ENCODE results near the gene DNASE1L3.

The DNASE1L3 gene

DNA sequence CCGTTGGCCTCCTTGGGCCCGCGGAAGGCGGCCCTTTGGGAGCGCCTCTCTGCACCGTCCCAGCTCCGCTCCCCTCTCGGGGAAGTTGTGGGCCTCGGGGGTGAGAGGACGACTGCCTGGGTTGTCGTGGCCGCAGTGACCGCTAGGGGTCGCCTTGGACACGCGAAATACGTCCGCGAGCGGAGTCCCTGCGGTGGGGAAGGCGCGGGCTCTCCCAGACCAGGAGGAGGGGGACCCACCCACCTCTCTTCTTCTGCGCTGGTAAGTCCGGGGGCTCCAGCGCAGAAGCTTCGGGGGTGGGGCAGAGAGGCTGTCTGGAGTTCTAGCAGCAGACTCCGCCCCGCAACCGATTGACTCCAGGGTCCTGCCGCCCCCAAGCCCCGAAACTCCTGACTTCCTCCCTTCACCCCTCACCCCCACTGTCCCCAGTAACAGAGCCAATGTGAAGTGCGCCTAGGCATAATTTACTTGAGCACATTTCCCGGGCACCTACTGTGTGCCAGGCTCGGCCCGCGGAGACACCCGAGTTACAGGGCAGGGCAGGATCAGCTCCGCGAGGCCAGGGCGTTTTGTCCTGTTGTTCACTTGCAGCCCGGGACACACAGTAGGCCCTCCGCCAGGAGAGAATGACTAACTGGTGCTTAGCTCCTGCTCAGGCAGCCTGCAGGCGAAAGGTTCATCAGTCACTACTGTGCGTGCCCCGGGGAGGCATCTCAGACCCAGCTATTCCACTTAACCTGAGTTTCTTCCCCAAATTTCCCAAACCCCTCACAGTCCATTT lies 32.8 kb downstream of the DNASE1L3 start:
- DNase-seq, result peak; percentile 1

DNA sequence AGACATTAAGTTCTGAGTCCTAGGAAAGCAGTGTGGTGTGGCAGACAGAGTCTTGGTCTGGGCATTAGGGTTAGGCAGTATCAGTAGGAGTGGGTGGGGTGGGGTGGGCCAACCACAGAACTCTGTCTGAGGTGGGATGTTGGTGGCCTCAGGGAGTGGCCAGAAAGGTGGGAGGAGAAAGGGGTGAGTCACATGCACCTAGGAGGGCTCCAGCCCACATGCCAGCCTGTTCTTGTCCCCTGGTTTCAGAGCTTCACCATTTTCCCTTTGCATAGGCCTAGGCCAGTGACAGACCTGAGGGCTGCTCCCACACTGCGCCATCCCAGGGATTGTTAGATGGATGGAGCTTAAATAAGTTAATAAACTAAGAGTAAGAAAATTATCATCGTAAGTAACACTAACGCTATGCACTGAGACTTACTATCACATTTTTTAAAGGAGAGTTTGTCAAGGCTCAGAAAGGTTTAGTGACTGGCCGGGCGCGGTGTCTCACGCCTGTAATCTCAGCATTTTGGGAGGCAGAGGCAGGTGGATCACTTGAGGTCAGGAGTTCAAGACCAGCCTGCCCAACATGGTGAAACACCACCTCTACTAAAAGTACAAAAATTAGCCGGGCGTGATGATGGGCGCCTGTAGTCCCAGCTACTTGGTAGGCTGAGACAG lies 33.8 kb downstream of the DNASE1L3 start:
- no peak for DNase-seq

DNA sequence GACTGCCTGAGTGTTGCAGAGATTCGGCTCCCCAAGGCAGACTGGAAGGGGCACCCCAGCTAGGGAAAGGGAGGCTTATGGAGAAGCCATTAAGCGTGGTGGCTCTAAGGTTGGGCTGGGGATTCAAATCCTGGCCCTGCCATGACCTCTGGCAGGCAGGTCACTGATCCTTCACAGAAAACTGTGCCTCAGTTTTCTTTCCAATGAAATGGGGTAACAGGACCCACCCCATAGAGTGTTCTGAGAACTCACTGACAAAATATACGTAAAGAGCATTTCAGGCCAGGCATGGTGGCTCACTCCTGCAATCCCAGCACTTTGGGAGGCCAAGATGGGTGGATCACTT lies 34.6 kb downstream of the DNASE1L3 start:
- no peak for DNase-seq

DNA sequence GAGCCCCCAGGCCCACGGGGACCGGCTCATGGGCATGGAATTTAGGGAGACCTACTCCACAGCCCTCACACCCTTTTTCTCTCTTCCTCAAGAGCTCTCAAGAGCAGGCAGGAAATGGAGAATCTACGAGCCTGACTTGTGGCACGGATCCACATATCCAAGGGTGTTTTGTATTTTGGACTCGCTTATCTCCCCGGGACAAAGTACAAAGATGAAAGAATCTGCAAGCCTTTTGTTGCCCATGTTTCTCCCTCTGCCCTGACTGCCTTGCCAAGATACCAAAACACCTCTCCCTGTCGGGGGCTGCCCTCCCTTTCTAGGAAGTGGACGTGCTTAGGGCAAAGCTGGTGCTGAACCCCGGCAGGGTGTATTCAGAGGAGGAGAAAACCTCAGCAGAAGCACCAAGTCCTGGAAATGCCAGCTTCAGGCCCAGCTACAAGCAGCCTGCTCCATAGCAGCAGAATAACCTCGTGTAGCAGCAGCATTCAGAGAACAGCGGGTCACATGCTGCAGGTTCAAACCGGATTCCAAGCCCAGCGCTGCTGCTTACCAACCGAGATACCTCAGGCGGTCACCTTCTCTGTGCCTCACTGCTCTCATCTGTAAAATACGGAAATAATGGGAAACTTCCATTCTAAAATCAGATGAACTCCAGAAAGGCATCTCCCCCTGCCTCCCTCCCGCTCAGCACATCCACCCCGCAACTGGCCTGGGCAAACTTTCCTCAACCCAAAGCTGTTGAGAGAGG lies 35.2 kb downstream of the DNASE1L3 start:
- peak; percentile 42 for DNase-seq

DNA sequence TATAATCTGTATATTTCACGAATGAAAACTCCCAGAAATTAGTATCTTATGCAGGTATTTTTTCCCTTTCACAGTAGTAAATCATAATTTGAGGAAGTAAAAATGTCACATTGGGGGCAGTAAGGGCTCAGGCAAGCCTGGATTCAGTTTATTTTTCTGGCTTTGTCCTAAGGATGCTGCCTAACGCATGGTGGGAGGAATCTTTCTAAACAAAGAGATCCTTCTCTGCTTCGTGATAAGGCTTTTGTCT lies 35.7 kb downstream of the DNASE1L3 start:
- DNase-seq, result no peak

DNA sequence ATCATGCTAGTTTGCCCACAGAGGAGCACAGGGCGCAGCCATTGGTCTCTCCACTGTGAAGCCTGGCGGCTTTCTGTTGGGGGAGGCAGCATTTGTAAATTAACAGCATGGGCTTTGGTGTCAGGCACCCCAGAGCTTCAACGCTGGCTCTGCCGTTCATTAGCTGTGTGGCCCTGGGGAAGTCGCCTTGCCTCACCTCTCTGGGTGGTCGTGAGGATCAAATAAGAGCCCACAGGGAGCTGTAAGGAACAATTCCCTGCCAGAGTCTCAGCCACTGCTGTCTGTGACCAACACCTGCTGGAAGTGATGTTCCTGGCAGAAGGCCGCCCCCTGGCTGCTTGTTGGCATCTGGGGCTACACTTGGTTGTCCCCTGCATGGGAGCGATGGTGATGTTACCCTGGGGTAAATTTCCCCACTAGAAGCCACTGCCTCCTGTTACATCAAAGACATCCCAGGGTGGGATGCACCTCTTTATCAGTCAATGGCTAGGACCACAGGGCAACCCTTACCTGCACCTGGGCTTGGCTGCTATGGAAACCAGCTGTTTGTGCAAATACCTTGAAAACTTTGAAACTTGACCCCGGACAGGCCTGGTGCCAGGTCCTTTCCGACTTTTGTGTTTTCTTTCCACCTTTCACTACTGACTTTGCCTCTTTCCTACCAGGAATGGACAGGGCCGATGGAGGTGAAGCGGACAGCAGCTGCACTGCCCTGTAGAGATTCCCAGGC lies 36.9 kb downstream of the DNASE1L3 start:
- DNase-seq, result peak; percentile 74

DNA sequence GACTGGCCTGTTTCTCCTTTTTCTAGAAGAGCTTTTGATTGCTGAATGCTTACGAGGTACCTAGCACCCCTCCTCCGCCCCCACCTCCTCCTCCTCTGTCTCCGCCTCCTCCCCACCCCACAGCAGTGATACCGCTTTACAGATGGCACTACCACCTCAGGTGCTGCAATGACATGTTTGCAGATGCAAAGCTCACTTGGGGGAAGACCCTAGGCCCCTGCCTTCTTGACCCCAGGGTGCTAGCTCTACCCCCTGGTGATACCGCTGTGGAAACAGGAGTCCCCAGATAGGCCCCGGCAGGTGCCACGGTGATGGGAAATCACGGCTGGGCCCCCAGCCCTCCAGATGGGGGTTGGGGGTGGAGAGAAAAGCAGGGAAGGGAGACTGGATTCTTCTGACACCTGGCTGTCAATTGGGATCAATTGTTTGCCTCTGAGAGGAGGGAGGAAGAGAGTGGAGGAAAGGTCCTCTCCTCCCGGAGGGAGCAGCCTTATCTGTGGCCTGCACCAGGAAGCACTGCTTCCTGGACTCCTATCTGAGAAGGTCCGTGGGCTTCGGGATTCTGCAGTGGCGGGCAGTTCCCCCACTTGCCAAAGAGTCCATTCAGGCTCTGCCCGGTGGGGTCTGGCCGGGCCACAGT lies 37.6 kb downstream of the DNASE1L3 start:
- DNase-seq, result no peak

DNA sequence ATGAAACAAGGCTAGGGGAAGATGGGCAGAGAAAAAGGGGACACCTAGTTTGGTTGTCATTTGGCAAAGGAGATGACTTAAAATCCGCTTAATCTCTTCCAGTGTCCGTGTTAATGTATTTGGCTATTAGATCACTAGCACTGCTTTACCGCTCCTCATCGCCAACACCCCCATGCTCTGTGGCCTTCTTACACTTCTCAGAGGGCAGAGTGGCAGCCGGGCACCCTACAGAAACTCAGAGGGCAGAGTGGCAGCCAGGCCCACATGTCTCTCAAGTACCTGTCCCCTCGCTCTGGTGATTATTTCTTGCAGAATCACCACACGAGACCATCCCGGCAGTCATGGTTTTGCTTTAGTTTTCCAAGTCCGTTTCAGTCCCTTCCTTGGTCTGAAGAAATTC lies 39.6 kb downstream of the DNASE1L3 start:
- no peak for DNase-seq

DNA sequence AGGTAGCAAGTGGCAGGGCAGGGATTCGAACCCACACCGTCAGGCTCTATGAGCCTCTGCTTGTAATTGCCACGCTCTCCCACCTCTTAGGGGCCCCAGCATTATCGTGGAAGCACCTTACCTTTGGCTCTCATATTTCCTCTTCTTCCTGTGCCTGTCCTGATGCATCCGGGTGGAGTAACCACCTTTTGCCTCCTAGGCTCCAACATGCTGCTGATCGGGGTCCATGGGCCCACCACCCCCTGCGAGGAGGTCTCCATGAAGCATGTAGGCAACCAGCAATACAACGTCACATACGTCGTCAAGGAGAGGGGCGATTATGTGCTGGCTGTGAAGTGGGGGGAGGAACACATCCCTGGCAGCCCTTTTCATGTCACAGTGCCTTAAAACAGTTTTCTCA lies 40.4 kb downstream of the DNASE1L3 start:
- DNase-seq, result no peak

DNA sequence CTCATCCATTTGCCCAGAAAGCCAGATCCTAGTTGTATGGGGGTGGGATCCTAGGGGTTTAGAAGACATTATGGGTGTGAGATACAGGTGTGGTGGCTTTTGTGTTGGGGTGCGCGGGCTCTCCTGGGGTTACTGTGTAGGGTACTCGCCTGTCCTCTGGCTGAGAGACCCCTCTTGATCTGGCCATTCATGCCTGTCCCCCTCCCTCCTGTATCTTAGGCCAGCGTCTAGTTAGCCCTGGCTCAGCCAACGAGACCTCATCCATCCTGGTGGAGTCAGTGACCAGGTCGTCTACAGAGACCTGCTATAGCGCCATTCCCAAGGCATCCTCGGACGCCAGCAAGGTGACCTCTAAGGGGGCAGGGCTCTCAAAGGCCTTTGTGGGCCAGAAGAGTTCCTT lies 41.4 kb downstream of the DNASE1L3 start:
- DNase-seq, result no peak

DNA sequence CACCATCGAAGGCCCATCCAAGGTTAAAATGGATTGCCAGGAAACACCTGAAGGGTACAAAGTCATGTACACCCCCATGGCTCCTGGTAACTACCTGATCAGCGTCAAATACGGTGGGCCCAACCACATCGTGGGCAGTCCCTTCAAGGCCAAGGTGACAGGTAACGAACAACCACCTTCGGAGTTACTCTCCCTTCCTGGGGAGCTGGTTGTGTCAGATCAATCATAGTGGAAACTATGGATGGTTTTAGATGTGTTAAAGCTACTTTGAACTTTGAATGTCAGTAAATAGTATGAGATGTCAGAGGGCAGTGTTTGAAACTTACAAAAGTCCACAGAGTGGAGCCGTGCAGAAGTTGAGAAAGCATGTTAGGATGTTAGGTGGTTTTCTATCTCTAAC lies 42.3 kb downstream of the DNASE1L3 start:
- no peak for DNase-seq

DNA sequence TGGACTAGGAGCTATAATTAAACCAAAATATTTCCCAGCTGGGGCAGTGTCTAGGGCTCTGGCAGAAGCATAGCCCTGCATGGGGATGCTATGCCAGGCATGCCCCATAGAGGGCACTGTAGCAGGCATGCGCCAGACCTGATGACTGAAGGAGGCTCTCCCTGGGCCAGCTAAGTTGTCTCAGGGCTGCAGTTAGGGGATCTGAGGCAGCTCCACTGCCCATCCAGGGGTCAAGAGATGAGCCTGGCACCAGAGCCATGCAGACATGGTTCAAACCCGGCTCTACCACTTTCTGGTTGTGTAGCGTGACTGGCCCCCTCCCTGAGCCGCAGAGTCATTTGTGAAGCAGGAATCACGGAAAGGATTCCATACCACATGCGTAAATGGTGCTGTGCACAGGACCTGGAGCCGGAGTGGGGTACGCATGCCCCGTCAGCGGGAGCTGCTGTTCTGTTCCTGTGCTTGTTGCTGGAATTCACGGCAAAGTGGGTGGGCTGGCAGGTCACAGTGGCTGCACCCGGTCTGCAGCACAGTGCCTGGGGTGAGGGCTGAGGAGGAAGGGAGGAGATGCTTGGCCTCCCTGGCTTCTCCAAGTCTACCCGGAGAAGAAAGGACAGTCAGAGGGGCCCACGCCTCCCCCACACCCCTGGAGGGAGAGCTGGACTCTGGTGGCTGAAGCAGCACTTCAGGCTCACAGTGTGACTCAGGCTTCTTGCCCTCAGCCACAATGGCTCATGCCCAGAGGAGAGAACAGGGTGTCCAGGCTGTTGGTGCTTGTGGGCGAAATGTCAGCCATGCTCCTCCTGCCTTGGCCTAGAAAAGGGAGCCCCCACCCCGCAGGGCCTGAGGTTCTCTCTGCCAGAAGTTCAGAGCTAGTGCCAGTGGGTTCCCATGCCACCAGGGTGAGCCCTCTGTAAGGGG lies 43.1 kb downstream of the DNASE1L3 start:
- no peak for DNase-seq

DNA sequence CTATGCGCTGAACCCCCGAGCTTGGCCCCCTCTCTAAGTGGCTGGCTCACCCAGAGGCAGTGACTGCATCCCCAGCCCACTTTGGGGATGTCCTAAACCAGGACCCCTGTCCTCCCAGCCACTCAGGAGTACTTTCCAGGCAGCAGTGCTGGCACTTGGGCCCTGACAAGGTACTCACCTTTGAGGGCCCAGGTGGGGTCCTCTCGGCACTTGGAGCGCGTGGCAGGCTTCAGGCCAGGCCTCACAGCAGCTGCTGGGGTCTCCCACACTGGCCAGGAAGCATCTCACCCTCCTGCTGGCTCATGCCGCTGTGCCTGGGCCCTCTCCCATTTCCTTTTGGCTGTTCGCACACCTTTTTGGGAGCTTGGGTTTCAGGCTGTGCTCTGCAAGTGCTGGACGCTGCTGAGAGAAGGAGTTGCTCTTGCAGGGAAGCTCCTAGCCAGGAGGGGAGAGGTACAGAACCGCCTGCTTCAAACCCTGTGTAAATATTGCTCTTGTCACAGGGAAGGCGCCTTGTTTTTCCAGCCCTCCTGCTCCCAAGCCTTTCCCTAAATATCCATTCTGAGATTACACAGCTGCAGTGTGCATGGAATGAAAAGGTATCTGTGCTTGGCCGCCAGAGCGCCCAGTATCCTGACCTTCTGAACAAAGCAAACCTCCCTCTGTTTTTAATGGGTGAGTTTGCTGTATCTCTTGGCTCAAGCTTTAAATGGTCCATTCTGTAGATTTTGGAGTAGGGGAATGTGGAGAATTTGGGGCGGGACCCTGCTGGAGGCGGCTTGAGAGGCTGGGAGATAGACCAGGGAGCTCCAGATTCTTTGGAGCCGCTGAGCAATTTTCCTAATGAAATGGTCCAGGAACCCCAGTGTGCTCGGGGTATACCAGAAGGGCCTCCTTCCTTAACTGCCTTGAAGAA lies 45.6 kb downstream of the DNASE1L3 start:
- DNase-seq, result peak; percentile 16

DNA sequence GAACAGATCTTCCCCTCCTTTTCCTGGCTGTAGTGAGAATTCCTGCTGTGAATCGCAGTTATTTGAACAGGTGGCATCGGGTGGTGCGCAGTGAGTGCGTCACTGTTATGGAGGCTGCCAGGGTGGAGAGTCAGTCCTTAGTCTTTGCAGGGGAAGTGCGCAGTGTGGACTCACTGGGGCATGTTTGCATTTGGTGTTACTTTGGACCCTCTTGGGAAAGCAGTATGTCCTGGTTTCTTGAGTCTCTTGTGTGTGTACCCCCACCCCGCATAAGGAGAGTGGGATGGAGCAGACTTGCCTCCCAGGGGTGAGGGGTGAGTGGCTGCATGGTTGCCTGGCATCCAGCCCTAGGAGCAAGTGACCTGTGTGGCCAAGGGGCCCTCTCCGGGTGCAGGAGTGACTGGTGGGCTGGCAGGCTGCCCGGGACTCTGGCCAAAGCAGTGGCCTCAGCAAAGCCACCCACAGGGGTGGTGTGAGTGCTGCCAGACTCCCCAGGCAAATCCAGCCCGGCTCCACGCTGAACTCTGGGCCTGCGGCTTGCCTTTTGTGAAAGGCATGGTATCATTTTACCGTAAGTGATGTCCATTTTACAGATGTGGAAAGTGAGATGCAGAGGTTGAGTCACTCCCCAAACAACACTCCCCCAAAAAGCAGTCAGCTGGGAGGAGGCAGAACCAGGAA lies 46.4 kb downstream of the DNASE1L3 start:
- DNase-seq, result peak; percentile 36

DNA sequence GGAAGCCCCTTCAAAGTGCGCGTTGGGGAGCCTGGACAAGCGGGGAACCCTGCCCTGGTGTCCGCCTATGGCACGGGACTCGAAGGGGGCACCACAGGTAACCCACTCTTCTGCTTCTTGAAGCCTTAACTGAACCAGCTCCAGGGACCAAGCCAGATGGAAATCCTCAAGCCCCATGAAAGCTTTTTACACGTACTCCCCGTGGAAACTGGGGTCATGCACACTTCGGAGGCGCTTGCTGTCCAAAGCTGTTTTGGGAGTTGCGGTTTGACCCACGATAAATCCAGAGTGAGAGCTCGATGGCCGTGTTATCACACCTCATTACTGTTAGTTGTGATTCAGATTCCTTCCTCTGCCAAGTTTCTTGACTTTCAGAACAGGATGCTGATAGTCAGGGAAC lies 47.5 kb downstream of the DNASE1L3 start:
- DNase-seq, result no peak

DNA sequence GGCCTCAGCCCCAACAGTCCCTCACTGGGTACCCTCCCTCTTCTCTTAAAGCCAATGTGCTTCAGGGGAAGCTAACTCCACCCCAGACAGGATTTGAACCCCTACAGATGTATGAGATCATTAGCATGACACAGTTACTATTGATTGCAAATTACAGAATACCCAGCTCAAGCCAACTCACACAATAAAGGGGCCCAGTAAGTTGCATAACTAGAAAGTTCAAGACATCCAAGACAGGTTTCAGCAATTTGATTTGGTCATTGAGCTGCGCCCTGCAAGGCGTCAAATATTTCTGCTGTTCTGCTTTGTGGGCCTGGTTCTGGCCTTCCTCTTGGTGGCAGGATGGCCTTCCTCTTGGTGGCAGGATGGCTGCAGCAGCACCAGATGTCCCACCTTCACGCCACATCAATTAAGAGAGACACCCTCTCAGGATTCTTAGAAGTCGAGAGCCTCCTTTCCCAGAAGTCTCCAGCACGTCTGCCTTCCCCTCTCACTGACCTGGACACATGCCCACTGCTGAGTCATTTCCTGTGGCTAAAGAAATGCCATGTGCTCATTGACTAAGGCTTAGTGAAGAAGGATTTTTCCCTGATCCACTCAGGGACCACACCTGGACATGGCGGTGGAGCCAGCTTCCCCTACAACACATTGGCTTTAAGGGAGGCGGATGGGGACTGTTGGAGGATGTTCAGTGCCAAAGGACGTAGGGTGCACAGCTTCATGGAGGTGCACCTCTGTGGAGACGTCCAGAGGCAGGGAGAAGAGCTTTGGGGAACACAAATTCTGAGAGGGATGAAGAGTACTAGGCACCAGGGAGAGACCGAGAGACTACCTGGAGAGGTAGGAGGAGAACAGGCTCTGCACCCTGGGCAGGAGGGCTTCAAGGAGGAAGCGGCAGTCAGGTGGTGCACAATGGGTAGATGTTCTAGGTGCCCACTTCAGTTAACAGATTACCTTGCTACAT lies 49.1 kb downstream of the DNASE1L3 start:
- no peak for DNase-seq

DNA sequence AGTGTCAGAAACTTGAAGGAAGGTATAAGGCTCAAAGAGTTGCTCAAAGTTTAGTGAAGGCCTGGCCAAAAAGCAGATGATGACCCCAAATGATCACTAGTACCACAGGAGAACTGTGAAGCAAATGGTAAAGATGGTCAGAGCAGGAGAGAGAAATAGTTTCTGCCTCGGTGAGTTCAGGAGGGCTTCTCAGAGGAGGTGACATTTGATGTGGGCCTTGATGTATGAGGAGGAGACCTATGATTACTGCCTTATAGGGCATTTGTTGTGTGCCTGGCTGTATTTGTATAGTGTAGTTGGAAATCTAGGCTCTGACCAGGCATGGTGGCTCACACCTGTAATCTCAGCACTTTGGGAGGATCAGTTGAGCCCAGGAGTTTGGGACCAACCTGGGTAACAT lies 50.4 kb downstream of the DNASE1L3 start:
- no peak for DNase-seq

DNA sequence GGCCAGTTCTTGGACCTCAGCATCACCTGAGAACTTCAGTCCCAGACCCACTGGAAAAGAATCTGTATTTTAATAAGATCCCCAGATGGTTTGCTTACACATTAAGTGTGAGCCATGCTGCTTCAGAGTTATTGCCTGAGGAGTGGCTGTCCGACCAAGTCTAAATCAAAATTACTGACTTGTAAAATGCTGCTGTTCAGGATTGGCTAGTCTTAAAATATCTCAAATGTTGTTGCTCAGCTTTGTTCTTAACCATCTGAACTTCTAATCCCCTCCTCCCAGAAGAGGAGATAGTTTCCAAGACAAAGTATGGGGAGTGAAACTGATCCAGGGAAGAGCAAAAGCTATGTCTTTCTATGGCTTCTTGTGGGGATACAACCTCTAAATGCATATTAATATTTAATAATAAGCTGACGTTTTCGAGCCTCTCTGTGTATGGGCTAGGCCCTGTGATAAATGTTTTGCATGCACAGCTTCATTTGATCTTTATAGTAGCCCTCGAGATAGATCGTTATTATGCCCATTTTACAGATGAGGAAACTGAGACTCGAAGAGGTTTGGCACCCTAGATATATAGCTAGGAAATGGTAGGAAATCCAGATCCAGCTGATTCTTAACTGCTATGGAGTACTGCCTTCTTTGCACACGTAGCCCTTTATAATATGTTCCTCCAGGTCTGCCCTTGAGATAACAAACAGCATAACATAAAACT lies 52.2 kb downstream of the DNASE1L3 start:
- no peak for DNase-seq
